K562 (cell line): Measurements from ENCODE around the gene CREB3L1. TPM values are rescaled to one million over a fixed set of nuclear protein-coding genes. Genes with fewer than 3 reads are reported as not detected.
A peak's percentile ranks its signal among the peaks of the same experiment; 100 is the strongest.

Experiments used
- EP400 ChIP-seq: fragments of 450-650 bp; IDR thresholded peaks from 2 replicates; pipeline ENCODE4 v1.6.1; 2017; ENCODE audit warnings: antibody characterized with exemption, mild to moderate bottlenecking, moderate library complexity
- ETV6 ChIP-seq, 3 experiments: fragments of 150-350 bp in 1 of 3; sonication (generic) in 1 of 3; formaldehyde crosslinking in 1 of 3; IDR thresholded peaks; 2 replicates each; pipeline versions ENCODE4 v1.6.1 to v1.8.0; 2014 to 2022; ENCODE audit warnings: borderline replicate concordance in 2 of 3, low read depth in 2 of 3, antibody characterized with exemption in 1 of 3, low read length in 1 of 3, mild to moderate bottlenecking in 1 of 3, missing genetic modification reagents in 1 of 3
- SREBF1 ChIP-seq: fragments of 150-350 bp; IDR thresholded peaks from 2 replicates; pipeline ENCODE4 v1.6.1; 2014; ENCODE audit warnings: antibody characterized with exemption, low read depth, low read length, borderline replicate concordance
- TCFL5 ChIP-seq: fragments of 250-450 bp; sonication (Bioruptor Pico); conservative IDR thresholded peaks from 2 replicates; pipeline ENCODE4 v1.6.1; 2021; ENCODE audit warnings: mild to moderate bottlenecking, moderate library complexity, matching md5 sums
- TGIF2 ChIP-seq: sonication (generic); formaldehyde crosslinking; IDR thresholded peaks from 2 replicates; pipeline ENCODE4 v1.8.1; 2022; ENCODE audit warnings: mild to moderate bottlenecking, missing genetic modification reagents, moderate library complexity
- TRIM24 ChIP-seq, 2 experiments: fragments of 450-650 bp; IDR thresholded peaks; 2 replicates each; pipeline ENCODE4 v1.6.1; 2016
- U2AF1 ChIP-seq: fragments of 200-400 bp; formaldehyde crosslinking; optimal IDR thresholded peaks from 2 replicates; pipeline ENCODE3; 2017; ENCODE audit warnings: mild to moderate bottlenecking, low read depth, low read length, moderate library complexity
- ZKSCAN8 ChIP-seq: fragments of 200-800 bp; sonication (Bioruptor generic); IDR thresholded peaks from 2 replicates; pipeline ENCODE4 v1.6.1; 2016; ENCODE audit warnings: missing genetic modification characterization, missing compliant biosample characterization
- ZNF696 ChIP-seq: fragments of 250-450 bp; sonication (Bioruptor Pico); conservative IDR thresholded peaks from 2 replicates; pipeline ENCODE4 v1.4.0; 2020; ENCODE audit warnings: mild to moderate bottlenecking, moderate library complexity
- ZSCAN32 ChIP-seq: fragments of 450-650 bp; formaldehyde crosslinking; IDR thresholded peaks from 2 replicates; pipeline ENCODE4 v1.4.0; 2020; ENCODE audit warnings: mild to moderate bottlenecking, moderate library complexity
- polyA plus RNA-seq, 8 experiments: library from polyadenylated mRNA; depleted of rRNA in 4 of 8; stranded (reverse) in 5 of 8; unstranded in 3 of 8; fragments of >200 nt; fragmentation: Nextera tagmentation in 2 of 8; fragmentation: Illumina TruSeq in 1 of 8; extraction: Ambion mirVana in 2 of 8; extraction: Trizol in 1 of 8; gene quantifications; 2 replicates each; pipeline versions ENCODE4 v1.2.1 to v1.2.3, GENCODE V29; 2011 to 2014; ENCODE audit warnings: inconsistent platforms in 1 of 8, missing spikeins in 1 of 8
- total RNA-seq, 7 experiments: library from RNA; depleted of rRNA in 6 of 7; stranded (reverse); fragments of >200 nt in 6 of 7; fragmentation: Illumina TruSeq in 2 of 7; extraction: Trizol in 2 of 7; gene quantifications; 2 replicates each; pipeline versions ENCODE4 v1.2.1 to v1.2.3, GENCODE V29; 2011 to 2021; ENCODE audit warnings: low replicate concordance in 1 of 7
- TF ChIP-seq, protein P1 (sequence below): sonication (generic); formaldehyde crosslinking; IDR thresholded peaks from 2 replicates; pipeline ENCODE4 v1.8.0; 2023; ENCODE audit warnings: mild to moderate bottlenecking, missing genetic modification reagents
- TF ChIP-seq, protein P2 (sequence below), 2 experiments: fragments of 250-450 bp in 1 of 2; fragments of 450-650 bp in 1 of 2; sonication (Bioruptor Pico) in 1 of 2; IDR thresholded peaks; 2 replicates each; pipeline versions ENCODE4 v1.6.1 to v1.8.0; 2016 to 2021; ENCODE audit warnings: mild to moderate bottlenecking in 2 of 2, moderate library complexity in 2 of 2, missing compliant biosample characterization in 1 of 2, missing genetic modification characterization in 1 of 2
- TF ChIP-seq, protein P3 (sequence below): fragments of 200-800 bp; sonication (Bioruptor generic); IDR thresholded peaks from 2 replicates; pipeline ENCODE4 v1.6.1; 2017; ENCODE audit warnings: missing genetic modification characterization, missing compliant biosample characterization
- TF ChIP-seq, protein P4 (sequence below): fragments of 450-650 bp; conservative IDR thresholded peaks from 2 replicates; pipeline ENCODE4 v1.6.1; 2016; ENCODE audit warnings: missing genetic modification characterization, low read depth, mild to moderate bottlenecking, control low read depth, missing compliant biosample characterization

The CREB3L1 gene
- total and polyA plus RNA-seq, 9 of the 15 experiments (the other 6 are each of a cell fraction or from before 2014, with no cell fraction given) = 1.2 to 27.6 (median 3.7) TPM

DNA sequence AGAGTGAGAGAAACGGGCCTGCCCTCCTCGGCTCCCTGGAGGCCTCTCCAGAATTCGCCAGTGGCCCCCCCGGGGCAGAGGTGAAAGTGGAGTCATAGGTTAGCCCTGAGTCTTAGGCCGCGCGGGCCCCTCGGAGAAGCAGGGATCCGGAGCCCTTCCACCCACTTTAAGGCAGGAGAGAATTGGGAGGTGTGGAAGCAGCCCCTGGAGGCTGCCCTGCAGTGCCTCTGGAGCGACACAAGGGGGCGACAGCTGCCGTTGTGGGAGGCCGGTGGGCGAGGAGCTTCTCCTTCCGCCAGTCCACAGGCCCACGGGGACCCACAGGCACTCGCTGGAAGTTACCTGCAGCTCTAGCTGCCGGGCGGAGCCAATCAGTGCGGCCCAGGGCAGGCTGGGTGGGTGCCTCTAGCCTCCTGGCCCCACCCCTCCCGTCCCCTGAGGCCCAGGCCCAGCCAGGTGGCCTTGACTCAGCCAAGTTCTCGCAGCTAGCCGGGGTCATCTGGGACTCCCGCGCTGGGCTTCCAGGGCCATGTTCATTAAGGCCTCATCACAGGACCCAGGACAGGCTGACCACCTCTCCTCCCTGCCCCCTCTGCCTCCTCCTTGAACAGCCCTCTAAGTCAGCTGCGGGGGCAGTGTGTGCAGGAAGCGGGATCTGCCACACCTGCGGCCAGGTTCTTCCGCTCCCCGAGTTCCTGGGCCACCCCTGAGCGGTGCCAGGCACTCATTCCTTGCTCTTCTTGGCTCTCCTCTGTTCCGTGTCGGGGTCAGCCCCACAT, 74.8 kb downstream of the CREB3L1 start (continued):
- TF ChIP-seq, protein P1, sequence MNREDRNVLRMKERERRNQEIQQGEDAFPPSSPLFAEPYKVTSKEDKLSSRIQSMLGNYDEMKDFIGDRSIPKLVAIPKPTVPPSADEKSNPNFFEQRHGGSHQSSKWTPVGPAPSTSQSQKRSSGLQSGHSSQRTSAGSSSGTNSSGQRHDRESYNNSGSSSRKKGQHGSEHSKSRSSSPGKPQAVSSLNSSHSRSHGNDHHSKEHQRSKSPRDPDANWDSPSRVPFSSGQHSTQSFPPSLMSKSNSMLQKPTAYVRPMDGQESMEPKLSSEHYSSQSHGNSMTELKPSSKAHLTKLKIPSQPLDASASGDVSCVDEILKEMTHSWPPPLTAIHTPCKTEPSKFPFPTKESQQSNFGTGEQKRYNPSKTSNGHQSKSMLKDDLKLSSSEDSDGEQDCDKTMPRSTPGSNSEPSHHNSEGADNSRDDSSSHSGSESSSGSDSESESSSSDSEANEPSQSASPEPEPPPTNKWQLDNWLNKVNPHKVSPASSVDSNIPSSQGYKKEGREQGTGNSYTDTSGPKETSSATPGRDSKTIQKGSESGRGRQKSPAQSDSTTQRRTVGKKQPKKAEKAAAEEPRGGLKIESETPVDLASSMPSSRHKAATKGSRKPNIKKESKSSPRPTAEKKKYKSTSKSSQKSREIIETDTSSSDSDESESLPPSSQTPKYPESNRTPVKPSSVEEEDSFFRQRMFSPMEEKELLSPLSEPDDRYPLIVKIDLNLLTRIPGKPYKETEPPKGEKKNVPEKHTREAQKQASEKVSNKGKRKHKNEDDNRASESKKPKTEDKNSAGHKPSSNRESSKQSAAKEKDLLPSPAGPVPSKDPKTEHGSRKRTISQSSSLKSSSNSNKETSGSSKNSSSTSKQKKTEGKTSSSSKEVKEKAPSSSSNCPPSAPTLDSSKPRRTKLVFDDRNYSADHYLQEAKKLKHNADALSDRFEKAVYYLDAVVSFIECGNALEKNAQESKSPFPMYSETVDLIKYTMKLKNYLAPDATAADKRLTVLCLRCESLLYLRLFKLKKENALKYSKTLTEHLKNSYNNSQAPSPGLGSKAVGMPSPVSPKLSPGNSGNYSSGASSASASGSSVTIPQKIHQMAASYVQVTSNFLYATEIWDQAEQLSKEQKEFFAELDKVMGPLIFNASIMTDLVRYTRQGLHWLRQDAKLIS (CRISPR knock-in tag) = 0 out of 2 replicates have a peak, but pooled peaks have one; percentile 32
- TF ChIP-seq TRIM24 (IDR thresholded peaks at IDR 0.05) (no peak), ZSCAN32 (no peak), ZKSCAN8 (CRISPR knock-in tag) (no peak), U2AF1 (no peak), ETV6 (IDR thresholded peaks at IDR 0.05; ENCODE audit: borderline replicate concordance in 1 of 2, low read depth in 2 of 2, low read length in 1 of 2) (no peak), ETV6 (CRISPR knock-in tag; IDR thresholded peaks at IDR 0.05; ENCODE audit: borderline replicate concordance) (no peak), TCFL5 (CRISPR knock-in tag) (no peak), EP400 (no peak), TGIF2 (CRISPR knock-in tag) (no peak), ZNF696 (CRISPR knock-in tag) (no peak), SREBF1 (no peak)
- TF ChIP-seq, protein P2, sequence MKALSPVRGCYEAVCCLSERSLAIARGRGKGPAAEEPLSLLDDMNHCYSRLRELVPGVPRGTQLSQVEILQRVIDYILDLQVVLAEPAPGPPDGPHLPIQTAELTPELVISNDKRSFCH (CRISPR knock-in tag; IDR thresholded peaks at IDR 0.05) = no peak
- TF ChIP-seq, protein P2 (tag; IDR thresholded peaks at IDR 0.05) = no peak
- TF ChIP-seq, protein P3, sequence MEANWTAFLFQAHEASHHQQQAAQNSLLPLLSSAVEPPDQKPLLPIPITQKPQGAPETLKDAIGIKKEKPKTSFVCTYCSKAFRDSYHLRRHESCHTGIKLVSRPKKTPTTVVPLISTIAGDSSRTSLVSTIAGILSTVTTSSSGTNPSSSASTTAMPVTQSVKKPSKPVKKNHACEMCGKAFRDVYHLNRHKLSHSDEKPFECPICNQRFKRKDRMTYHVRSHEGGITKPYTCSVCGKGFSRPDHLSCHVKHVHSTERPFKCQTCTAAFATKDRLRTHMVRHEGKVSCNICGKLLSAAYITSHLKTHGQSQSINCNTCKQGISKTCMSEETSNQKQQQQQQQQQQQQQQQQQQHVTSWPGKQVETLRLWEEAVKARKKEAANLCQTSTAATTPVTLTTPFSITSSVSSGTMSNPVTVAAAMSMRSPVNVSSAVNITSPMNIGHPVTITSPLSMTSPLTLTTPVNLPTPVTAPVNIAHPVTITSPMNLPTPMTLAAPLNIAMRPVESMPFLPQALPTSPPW (CRISPR knock-in tag) = 0 out of 2 replicates have a peak, but pooled peaks have one; percentile 25
- TF ChIP-seq, protein P4, sequence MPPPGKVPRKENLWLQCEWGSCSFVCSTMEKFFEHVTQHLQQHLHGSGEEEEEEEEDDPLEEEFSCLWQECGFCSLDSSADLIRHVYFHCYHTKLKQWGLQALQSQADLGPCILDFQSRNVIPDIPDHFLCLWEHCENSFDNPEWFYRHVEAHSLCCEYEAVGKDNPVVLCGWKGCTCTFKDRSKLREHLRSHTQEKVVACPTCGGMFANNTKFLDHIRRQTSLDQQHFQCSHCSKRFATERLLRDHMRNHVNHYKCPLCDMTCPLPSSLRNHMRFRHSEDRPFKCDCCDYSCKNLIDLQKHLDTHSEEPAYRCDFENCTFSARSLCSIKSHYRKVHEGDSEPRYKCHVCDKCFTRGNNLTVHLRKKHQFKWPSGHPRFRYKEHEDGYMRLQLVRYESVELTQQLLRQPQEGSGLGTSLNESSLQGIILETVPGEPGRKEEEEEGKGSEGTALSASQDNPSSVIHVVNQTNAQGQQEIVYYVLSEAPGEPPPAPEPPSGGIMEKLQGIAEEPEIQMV (tag) = no peak
